Transverse colon (tissue), 4 donors: ENCODE measurements around the gene CREB5.

Experiments used
- CTCF ChIP-seq, 5 experiments: fragments of 200-600 bp in 3 of 5; fragments of 450-650 bp in 2 of 5; sonication (generic) in 3 of 5; IDR thresholded peaks; 1 replicate in 2 of 5; 2 replicates in 3 of 5; pipeline ENCODE4 v1.5.1; 2016 to 2017; ENCODE audit warnings: antibody characterized with exemption in 5 of 5, inconsistent platforms in 3 of 5, mild to moderate bottlenecking in 2 of 5, moderate library complexity in 1 of 5
- POLR2A ChIP-seq: fragments of 450-650 bp; IDR thresholded peaks from one replicate; pipeline ENCODE4 v1.6.1; 2016; ENCODE audit warnings: antibody characterized with exemption, mild to moderate bottlenecking, moderate library complexity
- POLR2AphosphoS5 ChIP-seq, 3 donors: sonication (generic); formaldehyde crosslinking; IDR thresholded peaks; one replicate each; pipeline ENCODE4 v1.6.1; 2016; ENCODE audit warnings: antibody characterized with exemption in 3 of 3

GRCh38 chr7:28530803-28531175 lies 118.5 kb downstream of the CREB5 start:
- TF ChIP-seq CTCF (IDR thresholded peaks at IDR 0.05) (no peak), POLR2A (no peak), POLR2AphosphoS5 (IDR thresholded peaks at IDR 0.05) (no peak)
